Smooth muscle cell (in vitro differentiated cells): Measurements from ENCODE around the gene HKDC1. TPM values are rescaled to one million over a fixed set of nuclear protein-coding genes. Genes with fewer than 3 reads are reported as not detected.
"Not testable (repeated sequence)": the region's sequence is repeated elsewhere in the genome, so short reads cannot be mapped to it uniquely, and the experiment has no call there.

Source experiments
- DNase-seq: peaks from one replicate; lab custom pipeline; 2025; ENCODE audit not compliant: unreplicated experiment; lab: John Stamatoyannopoulos, UW
- H2AFZ ChIP-seq: fragments of 200-600 bp; sonication (generic); 2 replicates; pipeline ENCODE4 v1.6.0; 2016; ENCODE audit warnings: antibody characterized with exemption, low read depth, mild to moderate bottlenecking
- H3F3A ChIP-seq: fragments of 200-600 bp; sonication (generic); 2 replicates; pipeline ENCODE4 v1.6.0; 2017; ENCODE audit warnings: antibody characterized with exemption, low read depth
- H3K27ac ChIP-seq: fragments of 200-600 bp; sonication (generic); 2 replicates; pipeline ENCODE4 v1.5.1; 2016; ENCODE audit warnings: low read depth, mild to moderate bottlenecking
- H3K27me3 ChIP-seq: fragments of 200-600 bp; sonication (generic); 2 replicates; pipeline ENCODE4 v1.6.1; 2016; ENCODE audit warnings: low read depth, mild to moderate bottlenecking
- H3K36me3 ChIP-seq: fragments of 200-600 bp; sonication (generic); 2 replicates; pipeline ENCODE4 v1.5.1; 2016; ENCODE audit warnings: low read depth
- H3K4me1 ChIP-seq: fragments of 200-600 bp; sonication (generic); 2 replicates; pipeline ENCODE4 v1.5.1; 2016; ENCODE audit warnings: low read depth
- H3K4me2 ChIP-seq: fragments of 200-600 bp; sonication (generic); 2 replicates; pipeline ENCODE4 v1.6.0; 2016; ENCODE audit warnings: mild to moderate bottlenecking
- H3K4me3 ChIP-seq: fragments of 200-600 bp; sonication (generic); 2 replicates; pipeline ENCODE4 v1.5.1; 2016; ENCODE audit warnings: mild to moderate bottlenecking
- H3K79me2 ChIP-seq: fragments of 200-600 bp; sonication (generic); 2 replicates; pipeline ENCODE4 v1.6.0; 2016; ENCODE audit warnings: low read depth, mild to moderate bottlenecking
- H3K9ac ChIP-seq: fragments of 200-600 bp; sonication (generic); 2 replicates; pipeline ENCODE4 v1.6.0; 2016; ENCODE audit warnings: low read depth
- H3K9me3 ChIP-seq: fragments of 200-600 bp; sonication (generic); replicated peaks from 2 replicates; pipeline ENCODE4 v1.5.1; 2016; ENCODE audit warnings: low read depth
- H4K20me1 ChIP-seq: fragments of 200-600 bp; sonication (generic); 2 replicates; pipeline ENCODE4 v1.6.0; 2016; ENCODE audit warnings: low read depth
- CTCF ChIP-seq: fragments of 200-600 bp; sonication (generic); IDR thresholded peaks from 2 replicates; pipeline ENCODE4 v1.5.1; 2017; ENCODE audit warnings: borderline replicate concordance, mild to moderate bottlenecking, antibody characterized with exemption; ENCODE audit not compliant: insufficient read depth, poor library complexity, severe bottlenecking
- WGBS: methylation state at CpG from one replicate; pipeline ENCODE4 v1.1.7; 2016; ENCODE audit warnings: low lambda C conversion rate; 5-methylcytosine and 5-hydroxymethylcytosine counted together
- polyA plus RNA-seq: library from polyadenylated mRNA; unstranded; fragments of >200 nt; fragmentation: Nextera tagmentation; extraction: Ambion mirVana; gene quantifications from 2 replicates; pipeline ENCODE4 v1.2.1, GENCODE V29; 2016
- total RNA-seq: library from RNA; depleted of rRNA; stranded (reverse); fragments of >200 nt; gene quantifications from 2 replicates; pipeline ENCODE4 v1.2.3, GENCODE V29; 2014

The HKDC1 gene
- total and polyA plus RNA-seq, 2 experiments from 2014 or later: 0.09 to 0.27 TPM

- no peaks in the 10 kb centered on the region for H3F3A ChIP-seq
- WGBS: 89% methylated on average over 3 of the region's 3 CpGs
- no peaks in the 10 kb centered on the region for H3K27me3 ChIP-seq
- no peak for TF ChIP-seq CTCF
- H3K9me3 ChIP-seq: no peaks in the 10 kb centered on the region
- H3K4me1 ChIP-seq: no peaks in the 10 kb centered on the region
- H3K27ac ChIP-seq: no peak overlapping the region
- H3K79me2 ChIP-seq: no peaks in the 10 kb centered on the region
- no peak overlapping the region for H3K4me2 ChIP-seq
- no peaks in the 10 kb centered on the region for H3K36me3 ChIP-seq
- no peak overlapping the region for H2AFZ ChIP-seq
- no peak for DNase-seq
- no peak overlapping the region for H3K4me3 ChIP-seq
- H4K20me1 ChIP-seq: no peaks in the 10 kb centered on the region
- no peak overlapping the region for H3K9ac ChIP-seq
These were observed 83.5 kb downstream of the HKDC1 start for GRCh38 chr10:69303632-69304051.

- Histone ChIP-seq H3K4me3 (no peak overlapping the region), H3K27ac (no peak overlapping the region), H3K36me3 (no peaks in the 10 kb centered on the region), H3K4me2 (no peak overlapping the region), H3K27me3 (no peaks in the 10 kb centered on the region), H2AFZ (no peak overlapping the region), H3K9ac (no peak overlapping the region), H3K79me2 (no peaks in the 10 kb centered on the region), H3K9me3 (no peaks in the 10 kb centered on the region), H4K20me1 (no peaks in the 10 kb centered on the region), H3F3A (no peaks in the 10 kb centered on the region), H3K4me1 (no peaks in the 10 kb centered on the region)
- 97% methylated on average over 2 of the region's 2 CpGs for WGBS
- no peak for TF ChIP-seq CTCF
- no peak for DNase-seq
These were observed 86.3 kb downstream of the HKDC1 start for GRCh38 chr10:69306421-69306820.

- H2AFZ ChIP-seq: no peak overlapping the region
- H3K27ac ChIP-seq: no peak overlapping the region
- no peak overlapping the region for H3K9ac ChIP-seq
- H4K20me1 ChIP-seq: no peaks in the 10 kb centered on the region
- H3K27me3 ChIP-seq: no peaks in the 10 kb centered on the region
- no peaks in the 10 kb centered on the region for H3K36me3 ChIP-seq
- no peaks in the 10 kb centered on the region for H3K9me3 ChIP-seq
- no peak for DNase-seq
- no peak overlapping the region for H3K4me3 ChIP-seq
- TF ChIP-seq CTCF: no peak
- no peaks in the 10 kb centered on the region for H3F3A ChIP-seq
- no peak overlapping the region for H3K4me2 ChIP-seq
- H3K4me1 ChIP-seq: no peaks in the 10 kb centered on the region
- WGBS: 98% methylated on average over 4 of the region's 4 CpGs
- no peaks in the 10 kb centered on the region for H3K79me2 ChIP-seq
These were observed 87.3 kb downstream of the HKDC1 start for GRCh38 chr10:69307434-69307833.

GRCh38 chr10:69308304-69308703 lies 88.2 kb downstream of the HKDC1 start:
- not testable (repeated sequence) for H3K4me1 ChIP-seq, H3K79me2 ChIP-seq, H3K27me3 ChIP-seq, H3K36me3 ChIP-seq, H3K4me3 ChIP-seq, H3K9ac ChIP-seq, H4K20me1 ChIP-seq, H3F3A ChIP-seq, H3K4me2 ChIP-seq, H3K9me3 ChIP-seq, H3K27ac ChIP-seq, H2AFZ ChIP-seq, DNase-seq
- WGBS: 91% methylated on average over 10 of the region's 10 CpGs
